ENCODE measurements around the gene ZNF655. TPM values are rescaled to one million over a fixed set of nuclear protein-coding genes. Genes with fewer than 3 reads are reported as not detected.

Gene ZNF655
- total and polyA plus RNA-seq, 2 of the 4 experiments (the other 2 are of a cell fraction): 49.6 to 54.7 TPM

- Histone ChIP-seq H4K20me1 (ENCODE audit: insufficient read depth, low read length) (no peaks in the 10 kb centered on the region), H3K4ac (ENCODE audit: low read depth, low read length) (no peak within 1 kb of the TSS), H3K27me3 (ENCODE audit: control insufficient read depth, insufficient read depth, low read length) (no peaks in the 10 kb centered on the region), H2BK15ac (ENCODE audit: low read depth, low read length) (no peak within 1 kb of the TSS), H2AK9ac (replicated peaks; ENCODE audit: low read depth, low read length, poor library complexity) (no peak within 1 kb of the TSS), H3K4me1 (ENCODE audit: control insufficient read depth, insufficient read depth, low read length) (no peaks in the 10 kb centered on the region), H3K79me1 (ENCODE audit: low read depth in 1 of 2, low read length in 2 of 2) (no peaks in the 10 kb centered on the region), H3K18ac (ENCODE audit: low read depth, low read length) (no peak within 1 kb of the TSS), H3K9me1 (ENCODE audit: insufficient read depth, low read length) (no peaks in the 10 kb centered on the region), H4K91ac (ENCODE audit: insufficient read depth, low read depth, low read length) (no peak within 1 kb of the TSS), H3K36me3 (ENCODE audit: control insufficient read depth, insufficient read depth, low read length) (no peaks in the 10 kb centered on the region), H2BK120ac (ENCODE audit: low read depth, low read length) (no peak within 1 kb of the TSS), H3K27ac (ENCODE audit: insufficient read depth, low read length) (no peak within 1 kb of the TSS), H2BK5ac (ENCODE audit: low read depth, low read length, poor library complexity, severe bottlenecking) (no peak within 1 kb of the TSS), H3K14ac (replicated peaks; ENCODE audit: low read depth, low read length) (no peak within 1 kb of the TSS), H3K4me3 (ENCODE audit: insufficient read depth, low read depth, low read length) (no peak within 1 kb of the TSS), H3K4me2 (ENCODE audit: low read depth, low read length) (no peak within 1 kb of the TSS), H2AK5ac (ENCODE audit: low read depth, low read length) (no peak within 1 kb of the TSS), H2BK20ac (ENCODE audit: low read depth, low read length) (no peak within 1 kb of the TSS), H4K5ac (ENCODE audit: low read depth, low read length) (no peak within 1 kb of the TSS), H3K9me3 (ENCODE audit: control insufficient read depth, insufficient read depth, low read length) (no peaks in the 10 kb centered on the region), H3K23ac (ENCODE audit: low read depth, low read length) (no peak within 1 kb of the TSS), H3K9ac (ENCODE audit: low read depth, low read length) (no peak within 1 kb of the TSS), H3K56ac (ENCODE audit: extremely low read depth, insufficient read depth, low read length) (no peak within 1 kb of the TSS), H2AFZ (replicated peaks; ENCODE audit: low read length, poor library complexity) (peak within 1 kb of the TSS; percentile 43), H4K8ac (ENCODE audit: low read depth in 2 of 2, low read length in 2 of 2) (no peak within 1 kb of the TSS)
- dilution Hi-C loops (cut with HindIII; ENCODE audit: low sequenced_read_pairs, unreplicated experiment): no loop called here
- WGBS, 2 experiments (ENCODE audit: extremely low coverage in 2 of 2, insufficient read length in 1 of 2): 51% methylated on average over 15 of the region's 34 CpGs; no CpG with 5 or more reads in 1 of the 2 experiments
- in situ Hi-C loops (cut with MboI; ENCODE audit: low sequenced_read_pairs): no loop called here
- CTCF ChIA-PET: interaction anchor here (0.8 kb wide), 1 partner anchor 11 kb away, joined by 3 read pairs; no protein-coding TSS in a partner anchor
- DNase-seq (no peak), ATAC-seq (ENCODE audit: low read depth) (no peak)
- POLR2A ChIA-PET (ENCODE audit: unreplicated experiment): no interaction called here
- intact Hi-C loops (cut with micrococcal nuclease): no loop called here
- TF ChIP-seq RCOR1 (IDR thresholded peaks at IDR 0.05; ENCODE audit: insufficient replicate concordance, low read length): no peak
- BruUV-seq (replicated peaks): no TSS peak
Measured at GRCh38 chr7:99597762-99598501, 39.5 kb downstream of the ZNF655 start, which contains the start of gene TMEM225B. Gene TMEM225B, plus strand, starts transcription at chr7:99598267. Its CDS starts 6,122 bp downstream, at chr7:99604389.

All from IMR-90 (cell line).